SK-N-MC (cell line): ENCODE measurements around the gene CHFR.
"Not testable (repeated sequence)": the region's sequence is repeated elsewhere in the genome, so short reads cannot be mapped to it uniquely, and the experiment has no call there.

Experiments
- DNase-seq: peaks from one replicate; pipeline ENCODE4 v3.0.0-alpha.2; 2011; ENCODE audit warnings: low read depth, low spot score
- H3K27ac ChIP-seq: fragments of 200-600 bp; sonication (generic); 2 replicates; pipeline ENCODE4 v1.5.1; 2016; ENCODE audit warnings: mixed run types
- H3K36me3 ChIP-seq: fragments of 200-600 bp; sonication (generic); 2 replicates; pipeline ENCODE4 v1.6.1; 2017; ENCODE audit warnings: antibody characterized with exemption, low read length, mixed read lengths; ENCODE audit not compliant: insufficient read depth
- H3K4me3 ChIP-seq: fragments of 200-600 bp; sonication (generic); 2 replicates; pipeline ENCODE4 v1.5.1; 2016
- H3K9ac ChIP-seq: fragments of 200-600 bp; sonication (generic); 2 replicates; pipeline ENCODE4 v1.8.0; 2017; ENCODE audit warnings: mixed run types, mixed read lengths; ENCODE audit not compliant: insufficient read length
- H3K9me3 ChIP-seq: fragments of 200-600 bp; sonication (generic); 2 replicates; pipeline ENCODE4 v1.6.1; 2017; ENCODE audit warnings: low read depth, mild to moderate bottlenecking, antibody characterized with exemption, low read length, moderate library complexity, mixed read lengths
- EZH2 ChIP-seq: fragments of 200-600 bp; sonication (generic); IDR thresholded peaks from one replicate; pipeline ENCODE4 v1.6.1; 2017; ENCODE audit warnings: antibody characterized with exemption
- FOXP2 ChIP-seq: optimal IDR thresholded peaks from 2 replicates; pipeline ENCODE3; 2011; ENCODE audit warnings: mild to moderate bottlenecking, moderate library complexity; ENCODE audit not compliant: insufficient read depth; ENCODE audit errors: extremely low read length, control extremely low read depth
- POLR2AphosphoS5 ChIP-seq: IDR thresholded peaks from 2 replicates; pipeline ENCODE4 v1.6.1; 2012; ENCODE audit warnings: mild to moderate bottlenecking, low read depth, low read length, borderline replicate concordance

CHFR gene

DNA sequence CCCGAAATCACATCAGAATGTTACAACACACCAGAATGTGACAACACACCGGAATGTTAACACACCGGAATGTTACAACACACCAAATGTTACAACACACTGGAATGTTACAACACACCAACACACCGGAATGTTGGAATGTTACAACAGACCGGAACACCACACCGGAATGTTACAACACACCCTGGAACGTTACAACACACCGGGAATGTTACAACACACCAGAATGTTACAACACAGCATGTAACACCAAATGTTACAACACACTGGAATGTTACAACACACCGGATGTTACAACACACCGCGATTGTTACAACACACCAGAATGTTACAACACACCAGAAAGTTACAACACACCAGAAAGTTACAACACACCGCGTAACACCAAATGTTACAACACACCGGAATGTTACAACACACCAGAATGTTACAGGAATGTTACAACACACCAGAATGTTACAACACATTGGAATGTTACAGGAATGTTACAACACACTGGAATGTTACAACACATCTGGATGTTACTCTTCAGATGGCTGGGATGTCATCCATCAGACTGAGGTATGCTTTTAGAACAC, 21.1 kb downstream of the CHFR start:
- Histone ChIP-seq H3K9ac (no peak overlapping the region), H3K36me3 (no peaks in the 10 kb centered on the region; the same call in 1 of the 2 replicates), H3K9me3 (no peaks in the 10 kb centered on the region), H3K27ac (peak overlapping the region; percentile 31; the same call in 1 of the 2 replicates), H3K4me3 (no peak overlapping the region)
- DNase-seq, result no peak
- TF ChIP-seq FOXP2 (no peak), POLR2AphosphoS5 (no peak), EZH2 (no peak)

GRCh38 chr12:132861558-132861957, 25.8 kb downstream of the CHFR start:
- TF ChIP-seq FOXP2 (no peak), EZH2 (no peak), POLR2AphosphoS5 (no peak)

DNA sequence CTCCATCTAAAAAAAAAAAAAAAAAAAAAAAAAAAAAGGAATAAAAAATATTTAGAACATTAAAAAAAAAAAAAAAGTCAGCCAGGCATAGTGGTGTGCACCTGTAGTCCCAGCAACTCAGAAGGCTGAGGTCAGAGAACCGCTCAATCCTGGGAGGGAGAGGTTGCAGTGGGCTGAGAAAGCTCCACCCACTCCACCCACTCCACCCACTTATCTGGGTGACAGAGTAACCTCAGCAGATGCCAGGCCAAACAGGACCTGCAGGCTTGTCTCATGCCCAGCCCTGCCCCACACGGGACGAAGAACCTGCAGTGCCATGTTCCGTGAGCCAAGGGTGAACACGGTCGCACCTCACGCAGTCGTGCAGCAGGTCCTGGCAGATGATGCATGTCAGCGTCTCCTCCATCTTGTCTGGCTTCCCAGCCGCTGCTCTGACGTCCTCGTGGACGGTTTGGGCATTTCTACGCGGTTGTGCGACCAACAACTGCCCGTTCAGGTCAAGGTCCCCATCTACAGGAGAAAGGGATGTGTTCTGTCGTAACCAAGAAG, 28.6 kb downstream of the CHFR start:
- Histone ChIP-seq H3K27ac (no peak overlapping the region), H3K36me3 (no peaks in the 10 kb centered on the region), H3K4me3 (no peak overlapping the region), H3K9ac (no peak overlapping the region), H3K9me3 (no peaks in the 10 kb centered on the region)
- no peak for DNase-seq
- TF ChIP-seq FOXP2 (no peak), EZH2 (no peak), POLR2AphosphoS5 (no peak)

More at GRCh38 chr12:132861558-132861957, 25.8 kb downstream of the CHFR start:
- Histone ChIP-seq H3K36me3 (no peaks in the 10 kb centered on the region; the same call in 1 of the 2 replicates), H3K4me3 (no peak overlapping the region), H3K27ac (no peak overlapping the region), H3K9ac (no peak overlapping the region), H3K9me3 (no peaks in the 10 kb centered on the region)
- DNase-seq, result no peak

DNA sequence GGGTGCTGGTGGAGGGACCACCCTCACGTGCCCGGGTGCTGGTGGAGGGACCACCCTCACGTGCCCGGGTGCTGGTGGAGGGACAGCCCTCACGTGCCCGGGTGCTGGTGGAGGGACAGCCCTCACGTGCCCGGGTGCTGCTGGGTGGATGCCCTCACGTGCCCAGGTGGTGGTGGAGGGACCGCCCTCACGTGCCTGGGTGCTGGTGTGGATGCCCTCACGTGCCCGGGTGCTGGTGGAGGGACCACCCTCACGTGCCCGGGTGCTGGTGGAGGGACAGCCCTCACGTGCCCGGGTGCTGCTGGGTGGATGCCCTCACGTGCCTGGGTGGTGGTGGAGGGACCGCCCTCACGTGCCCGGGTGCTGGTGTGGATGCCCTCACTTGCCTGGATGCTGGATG, 30.4 kb downstream of the CHFR start:
- not testable (repeated sequence) for H3K9ac ChIP-seq, DNase-seq, H3K9me3 ChIP-seq, H3K4me3 ChIP-seq, H3K36me3 ChIP-seq, H3K27ac ChIP-seq

GRCh38 chr12:132856581-132856980, 30.8 kb downstream of the CHFR start:
- no peaks in the 10 kb centered on the region for H3K9me3 ChIP-seq
- no peak for DNase-seq
- H3K4me3 ChIP-seq, result no peak overlapping the region
- H3K9ac ChIP-seq, result no peak overlapping the region
- H3K36me3 ChIP-seq, result no peaks in the 10 kb centered on the region
- H3K27ac ChIP-seq, result no peak overlapping the region
- no peak for TF ChIP-seq POLR2AphosphoS5
- no peak for TF ChIP-seq EZH2
- TF ChIP-seq FOXP2, result no peak

DNA sequence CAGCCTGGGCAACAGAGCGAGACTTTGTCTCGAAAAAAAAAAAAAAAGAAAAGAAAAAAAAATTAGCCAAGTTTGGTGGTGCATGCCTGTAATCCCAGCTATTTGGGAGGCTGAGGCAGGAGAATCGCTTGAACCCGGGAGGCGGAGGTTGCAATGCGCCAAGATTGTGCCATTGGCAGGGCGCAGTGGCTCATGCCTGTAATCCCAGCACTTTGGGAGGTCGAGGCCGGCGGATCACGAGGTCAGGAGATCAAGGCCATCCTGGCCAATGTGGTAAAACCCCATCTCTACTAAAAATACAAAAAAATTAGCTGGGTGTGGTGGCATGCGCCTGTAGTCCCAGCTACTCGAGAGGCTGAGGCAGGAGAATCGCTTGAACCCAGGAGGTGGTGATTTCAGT, 32.2 kb downstream of the CHFR start:
- H3K9ac ChIP-seq, H3K9me3 ChIP-seq, H3K36me3 ChIP-seq, DNase-seq, H3K27ac ChIP-seq, H3K4me3 ChIP-seq: not testable (repeated sequence)

DNA sequence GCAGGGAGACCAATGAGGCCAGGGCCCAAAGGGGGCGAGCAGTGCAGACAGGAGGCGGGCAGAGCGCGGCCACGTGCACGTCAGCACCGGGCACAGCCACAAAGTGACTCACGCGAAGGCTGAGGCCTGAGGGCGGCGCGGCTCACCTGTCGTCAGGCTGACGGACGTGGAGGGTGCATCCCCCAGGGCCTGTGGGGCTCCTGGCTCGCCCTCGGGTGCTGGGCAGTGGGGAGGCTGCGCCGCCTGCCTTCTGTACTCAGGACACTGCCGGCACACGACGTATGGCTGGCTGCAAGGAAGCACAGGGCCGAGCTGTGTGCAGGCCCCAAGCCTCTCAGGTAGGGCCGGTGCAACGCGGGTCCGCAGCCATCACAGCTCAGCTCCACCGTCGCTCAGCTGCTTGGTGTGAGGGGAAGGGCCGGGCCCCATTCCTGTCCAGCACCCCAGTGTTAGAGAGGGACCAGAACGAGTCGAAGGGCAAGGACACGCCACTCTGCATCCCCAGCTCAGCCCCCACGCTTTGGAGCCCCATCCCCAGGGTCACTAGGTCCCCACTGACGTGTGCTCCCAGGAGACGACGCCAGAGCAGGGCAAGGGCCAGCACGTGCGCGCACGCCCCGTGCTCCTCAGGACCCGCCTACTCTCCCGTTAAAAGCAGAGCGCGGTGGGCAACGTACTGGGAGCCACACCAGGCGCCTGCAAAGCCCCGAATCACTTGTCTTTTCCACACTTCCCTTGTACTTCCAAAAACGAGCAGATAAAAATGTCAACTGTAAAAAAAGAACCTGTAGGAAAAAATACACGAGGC, 33.9 kb downstream of the CHFR start:
- no peak for TF ChIP-seq FOXP2
- no peak for TF ChIP-seq POLR2AphosphoS5
- no peak for TF ChIP-seq EZH2
- Histone ChIP-seq H3K4me3 (no peak overlapping the region), H3K36me3 (no peaks in the 10 kb centered on the region), H3K9ac (no peak overlapping the region), H3K27ac (no peak overlapping the region), H3K9me3 (no peaks in the 10 kb centered on the region)
- no peak for DNase-seq

DNA sequence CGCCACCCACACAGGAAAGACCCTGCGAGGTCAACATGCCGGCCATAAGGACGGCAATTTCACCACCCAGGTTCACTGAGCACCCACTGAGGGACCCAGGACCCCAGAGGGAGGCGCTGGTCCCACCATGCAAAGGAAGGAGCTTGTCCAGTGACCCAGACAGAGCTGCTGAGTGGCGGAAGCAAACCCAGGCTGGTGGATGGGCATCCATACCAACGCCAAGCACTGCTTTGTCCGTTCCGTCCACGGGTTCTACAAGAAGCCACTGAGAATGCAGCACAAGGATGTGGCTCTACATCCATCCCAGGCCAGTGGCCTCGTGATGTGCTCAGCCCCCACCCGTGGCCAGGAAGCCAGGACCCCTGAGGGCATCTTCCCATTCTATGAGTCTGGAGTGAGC, 34.9 kb downstream of the CHFR start:
- no peaks in the 10 kb centered on the region for H3K36me3 ChIP-seq
- no peak overlapping the region for H3K4me3 ChIP-seq

More for the DNA sequence above, 34.9 kb downstream of the CHFR start:
- no peaks in the 10 kb centered on the region for H3K9me3 ChIP-seq
- TF ChIP-seq EZH2, result no peak
- no peak for TF ChIP-seq POLR2AphosphoS5
- TF ChIP-seq FOXP2, result no peak
- DNase-seq, result no peak
- H3K9ac ChIP-seq, result no peak overlapping the region
- H3K27ac ChIP-seq, result no peak overlapping the region
